ENCODE results near the gene SFMBT2.

- TF ChIP-seq, protein P1, sequence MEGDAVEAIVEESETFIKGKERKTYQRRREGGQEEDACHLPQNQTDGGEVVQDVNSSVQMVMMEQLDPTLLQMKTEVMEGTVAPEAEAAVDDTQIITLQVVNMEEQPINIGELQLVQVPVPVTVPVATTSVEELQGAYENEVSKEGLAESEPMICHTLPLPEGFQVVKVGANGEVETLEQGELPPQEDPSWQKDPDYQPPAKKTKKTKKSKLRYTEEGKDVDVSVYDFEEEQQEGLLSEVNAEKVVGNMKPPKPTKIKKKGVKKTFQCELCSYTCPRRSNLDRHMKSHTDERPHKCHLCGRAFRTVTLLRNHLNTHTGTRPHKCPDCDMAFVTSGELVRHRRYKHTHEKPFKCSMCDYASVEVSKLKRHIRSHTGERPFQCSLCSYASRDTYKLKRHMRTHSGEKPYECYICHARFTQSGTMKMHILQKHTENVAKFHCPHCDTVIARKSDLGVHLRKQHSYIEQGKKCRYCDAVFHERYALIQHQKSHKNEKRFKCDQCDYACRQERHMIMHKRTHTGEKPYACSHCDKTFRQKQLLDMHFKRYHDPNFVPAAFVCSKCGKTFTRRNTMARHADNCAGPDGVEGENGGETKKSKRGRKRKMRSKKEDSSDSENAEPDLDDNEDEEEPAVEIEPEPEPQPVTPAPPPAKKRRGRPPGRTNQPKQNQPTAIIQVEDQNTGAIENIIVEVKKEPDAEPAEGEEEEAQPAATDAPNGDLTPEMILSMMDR (IDR thresholded peaks at IDR 0.05): no peak
- no peak for TF ChIP-seq SIN3A (IDR thresholded peaks at IDR 0.05; ENCODE audit: borderline replicate concordance, insufficient read depth, low read depth, low read length)
Measured at GRCh38 chr10:7383442-7383841, 27.4 kb downstream of the SFMBT2 start.

All from Panc1 (cell line).